Measurements from ENCODE around the gene GPR26. TPM values are rescaled to one million over a fixed set of nuclear protein-coding genes. Genes with fewer than 3 reads are reported as not detected.
A peak's percentile ranks its signal among the peaks of the same experiment; 100 is the strongest.

The GPR26 gene
- total and polyA plus RNA-seq, 2 experiments from 2014 or later = not detected

DNA sequence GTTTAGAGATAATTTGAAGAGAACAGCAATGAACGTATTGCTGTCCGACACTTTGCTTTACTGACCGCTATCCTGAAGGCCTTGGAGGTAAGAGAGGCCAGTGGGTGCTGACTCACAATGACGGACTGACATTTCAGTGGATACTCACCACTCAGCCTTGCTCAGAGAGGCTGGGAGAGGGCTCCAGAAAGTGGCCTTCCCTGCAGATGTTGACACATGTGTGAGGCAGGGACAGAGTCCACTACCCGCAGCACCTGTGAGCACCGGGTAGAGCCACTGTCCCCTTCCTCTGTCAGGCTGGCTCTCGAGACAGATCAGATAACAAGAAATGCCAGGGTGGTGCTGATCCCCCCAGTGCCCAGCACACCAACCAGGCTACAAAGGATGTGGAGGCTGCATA, 75.0 kb downstream of the GPR26 start:
- Histone ChIP-seq H3K9me2 (replicated peaks; ENCODE audit: insufficient read depth) (no peaks in the 10 kb centered on the region), H2AFZ (no peak overlapping the region), H3K27ac (no peak overlapping the region), H3K4me1 (ENCODE audit: insufficient read depth) (no peaks in the 10 kb centered on the region), H3K4me3 (no peak overlapping the region), H4K20me1 (ENCODE audit: insufficient read depth, poor library complexity, severe bottlenecking) (no peaks in the 10 kb centered on the region), H3K79me2 (no peaks in the 10 kb centered on the region), H3K9me3 (ENCODE audit: low read depth) (no peaks in the 10 kb centered on the region), H3K36me3 (replicated peaks; ENCODE audit: insufficient read depth, low read depth) (no peaks in the 10 kb centered on the region), H3K4me2 (no peak overlapping the region), H3K27me3 (no peaks in the 10 kb centered on the region)
- DNase-seq (ENCODE audit: low spot score) = peak; percentile 16
- TF ChIP-seq, protein P1, sequence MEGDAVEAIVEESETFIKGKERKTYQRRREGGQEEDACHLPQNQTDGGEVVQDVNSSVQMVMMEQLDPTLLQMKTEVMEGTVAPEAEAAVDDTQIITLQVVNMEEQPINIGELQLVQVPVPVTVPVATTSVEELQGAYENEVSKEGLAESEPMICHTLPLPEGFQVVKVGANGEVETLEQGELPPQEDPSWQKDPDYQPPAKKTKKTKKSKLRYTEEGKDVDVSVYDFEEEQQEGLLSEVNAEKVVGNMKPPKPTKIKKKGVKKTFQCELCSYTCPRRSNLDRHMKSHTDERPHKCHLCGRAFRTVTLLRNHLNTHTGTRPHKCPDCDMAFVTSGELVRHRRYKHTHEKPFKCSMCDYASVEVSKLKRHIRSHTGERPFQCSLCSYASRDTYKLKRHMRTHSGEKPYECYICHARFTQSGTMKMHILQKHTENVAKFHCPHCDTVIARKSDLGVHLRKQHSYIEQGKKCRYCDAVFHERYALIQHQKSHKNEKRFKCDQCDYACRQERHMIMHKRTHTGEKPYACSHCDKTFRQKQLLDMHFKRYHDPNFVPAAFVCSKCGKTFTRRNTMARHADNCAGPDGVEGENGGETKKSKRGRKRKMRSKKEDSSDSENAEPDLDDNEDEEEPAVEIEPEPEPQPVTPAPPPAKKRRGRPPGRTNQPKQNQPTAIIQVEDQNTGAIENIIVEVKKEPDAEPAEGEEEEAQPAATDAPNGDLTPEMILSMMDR (IDR thresholded peaks at IDR 0.05; ENCODE audit: poor library complexity) = no peak
- TF ChIP-seq EZH2 (IDR thresholded peaks at IDR 0.05; ENCODE audit: borderline replicate concordance) (no peak), EZH2phosphoT487 (IDR thresholded peaks at IDR 0.05; ENCODE audit: low read depth, severe bottlenecking, unreplicated experiment) (no peak)
- 72% methylated on average over 7 of the region's 7 CpGs for WGBS (ENCODE audit: low lambda C conversion rate, missing lambda C conversion rate)

- no peak overlapping the region for H3K4me3 ChIP-seq
- WGBS (ENCODE audit: low lambda C conversion rate, missing lambda C conversion rate) = 90% methylated on average over 5 of the region's 5 CpGs
- DNase-seq (ENCODE audit: low spot score) = no peak
- H4K20me1 ChIP-seq (ENCODE audit: insufficient read depth, poor library complexity, severe bottlenecking) = no peaks in the 10 kb centered on the region
- H3K9me2 ChIP-seq (replicated peaks; ENCODE audit: insufficient read depth) = no peaks in the 10 kb centered on the region
- no peaks in the 10 kb centered on the region for H3K36me3 ChIP-seq (replicated peaks; ENCODE audit: insufficient read depth, low read depth)
- H3K4me1 ChIP-seq (ENCODE audit: insufficient read depth) = no peaks in the 10 kb centered on the region
- H3K27me3 ChIP-seq = no peaks in the 10 kb centered on the region
- H3K79me2 ChIP-seq = no peaks in the 10 kb centered on the region
- H3K27ac ChIP-seq = no peak overlapping the region
- H3K4me2 ChIP-seq = no peak overlapping the region
- TF ChIP-seq, protein P1 (IDR thresholded peaks at IDR 0.05; ENCODE audit: poor library complexity) = no peak
- no peak for TF ChIP-seq EZH2 (IDR thresholded peaks at IDR 0.05; ENCODE audit: borderline replicate concordance)
- TF ChIP-seq EZH2phosphoT487 (IDR thresholded peaks at IDR 0.05; ENCODE audit: low read depth, severe bottlenecking, unreplicated experiment) = no peak
- no peaks in the 10 kb centered on the region for H3K9me3 ChIP-seq (ENCODE audit: low read depth)
- H2AFZ ChIP-seq = no peak overlapping the region
Measured at GRCh38 chr10:123741711-123742110, 75.6 kb downstream of the GPR26 start.

DNA sequence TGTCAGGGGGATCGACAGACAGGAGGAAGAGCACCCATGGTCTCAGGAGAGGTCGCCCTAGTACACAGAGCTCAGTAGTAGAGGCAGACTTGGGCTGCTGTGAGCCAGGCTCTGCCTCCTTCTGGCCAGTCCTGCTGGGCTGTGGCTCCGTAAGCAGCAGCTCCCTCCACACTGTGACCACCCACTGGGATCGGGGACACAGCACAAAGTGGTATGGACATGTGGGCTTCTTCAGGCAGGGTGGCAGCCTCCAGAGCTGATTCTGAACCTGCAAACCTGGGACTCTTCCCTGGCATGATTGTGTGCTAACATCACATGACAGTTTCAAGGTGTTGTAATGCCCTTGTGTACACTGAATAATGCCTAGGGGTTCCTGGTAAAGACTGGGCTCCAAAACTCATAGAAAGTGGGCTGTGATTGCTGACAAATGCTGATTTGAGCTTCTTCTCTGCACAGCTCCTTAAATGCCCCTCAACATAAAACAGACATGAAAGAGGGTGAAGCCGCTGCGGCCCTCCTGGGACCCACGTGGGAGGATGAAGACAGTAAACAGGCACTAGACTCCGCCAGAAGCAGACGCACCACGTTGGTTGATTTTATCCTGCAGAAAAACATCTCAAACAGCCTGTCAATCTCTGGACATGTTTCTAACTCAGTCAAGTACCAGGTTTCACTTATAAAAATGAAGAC, 76.7 kb downstream of the GPR26 start:
- Histone ChIP-seq H2AFZ (no peak overlapping the region), H3K9me2 (replicated peaks; ENCODE audit: insufficient read depth) (no peaks in the 10 kb centered on the region), H3K36me3 (replicated peaks; ENCODE audit: insufficient read depth, low read depth) (no peaks in the 10 kb centered on the region), H3K79me2 (no peaks in the 10 kb centered on the region), H3K9me3 (ENCODE audit: low read depth) (no peaks in the 10 kb centered on the region), H4K20me1 (ENCODE audit: insufficient read depth, poor library complexity, severe bottlenecking) (no peaks in the 10 kb centered on the region), H3K4me1 (ENCODE audit: insufficient read depth) (no peaks in the 10 kb centered on the region), H3K27ac (no peak overlapping the region), H3K27me3 (no peaks in the 10 kb centered on the region), H3K4me3 (no peak overlapping the region), H3K4me2 (peak overlapping the region; percentile 5)
- no peak for DNase-seq (ENCODE audit: low spot score)
- TF ChIP-seq EZH2 (IDR thresholded peaks at IDR 0.05; ENCODE audit: borderline replicate concordance) = no peak
- TF ChIP-seq, protein P1 (IDR thresholded peaks at IDR 0.05; ENCODE audit: poor library complexity) = no peak
- no peak for TF ChIP-seq EZH2phosphoT487 (IDR thresholded peaks at IDR 0.05; ENCODE audit: low read depth, severe bottlenecking, unreplicated experiment)
- 43% methylated on average over 10 of the region's 10 CpGs for WGBS (ENCODE audit: low lambda C conversion rate, missing lambda C conversion rate)
